DMS114 treated with DMSO at 0.1 percent for 48 hours (cell line): Measurements from ENCODE around the gene EXOC6B.
"Not testable (repeated sequence)": the region's sequence is repeated elsewhere in the genome, so short reads cannot be mapped to it uniquely, and the experiment has no call there.

Experiments
- DNase-seq: peaks from one replicate; lab custom pipeline; 2025; ENCODE audit not compliant: unreplicated experiment; lab: John Stamatoyannopoulos, UW

Gene EXOC6B

GRCh38 chr2:72475246-72475645 lies 350.6 kb downstream of the EXOC6B start:
- no peak for DNase-seq

- DNase-seq, result no peak
These were observed 367.9 kb downstream of the EXOC6B start for GRCh38 chr2:72457801-72458516.

- no peak for DNase-seq
These were observed 371.6 kb downstream of the EXOC6B start for GRCh38 chr2:72454189-72454588.

GRCh38 chr2:72442270-72442669 lies 383.6 kb downstream of the EXOC6B start:
- no peak for DNase-seq

- DNase-seq, result no peak
These were observed 385.9 kb downstream of the EXOC6B start for GRCh38 chr2:72439892-72440291.

- DNase-seq, result no peak
These were observed 387.5 kb downstream of the EXOC6B start for GRCh38 chr2:72438364-72438763.

GRCh38 chr2:72431737-72432136 lies 394.1 kb downstream of the EXOC6B start:
- no peak for DNase-seq

- DNase-seq, result no peak
These were observed 398.6 kb downstream of the EXOC6B start for GRCh38 chr2:72427022-72427861.

- no peak for DNase-seq
These were observed 399.8 kb downstream of the EXOC6B start for GRCh38 chr2:72425996-72426395.

GRCh38 chr2:72423756-72424155 lies 402.1 kb downstream of the EXOC6B start:
- DNase-seq, result no peak

GRCh38 chr2:72421771-72422379 lies 404.0 kb downstream of the EXOC6B start:
- not testable (repeated sequence) for DNase-seq

- no peak for DNase-seq
These were observed 409.9 kb downstream of the EXOC6B start for GRCh38 chr2:72415781-72416475.

GRCh38 chr2:72415241-72415661 lies 410.6 kb downstream of the EXOC6B start:
- DNase-seq, result no peak

- no peak for DNase-seq
These were observed 411.6 kb downstream of the EXOC6B start for GRCh38 chr2:72414137-72414760.

GRCh38 chr2:72413716-72414115 lies 412.1 kb downstream of the EXOC6B start:
- no peak for DNase-seq

- DNase-seq, result no peak
These were observed 413.6 kb downstream of the EXOC6B start for GRCh38 chr2:72412214-72412613.

- no peak for DNase-seq
These were observed 426.0 kb downstream of the EXOC6B start for GRCh38 chr2:72399879-72400278.

- DNase-seq, result no peak
These were observed 430.7 kb downstream of the EXOC6B start for GRCh38 chr2:72395096-72395495.

- DNase-seq, result no peak
These were observed 431.2 kb downstream of the EXOC6B start for GRCh38 chr2:72394541-72395070.

GRCh38 chr2:72389447-72389846 lies 436.4 kb downstream of the EXOC6B start:
- DNase-seq, result no peak

- DNase-seq, result no peak
These were observed 437.6 kb downstream of the EXOC6B start for GRCh38 chr2:72388263-72388662.
